K562 (cell line): ENCODE measurements around the gene DNAI1. TPM values are rescaled to one million over a fixed set of nuclear protein-coding genes. Genes with fewer than 3 reads are reported as not detected.
A peak's percentile ranks its signal among the peaks of the same experiment; 100 is the strongest.

Experiments used
- ATAC-seq: fragments of 200-7000 bp; cut with Tn5 transposase; 3 replicates; pipeline ENCODE4 v1.9.1; 2020; ENCODE audit warnings: moderate library complexity
- BruUV-seq: library from RNA; stranded (reverse); fragments of 400-500 nt; replicated peaks from 2 replicates; lab custom pipeline; 2021; lab: Mats Ljungman, UMichigan
- CTCF ChIA-PET: fragments of 300-600 bp; formaldehyde crosslinking; extraction: SDS; loops from one replicate; lab custom pipeline; 2021; ENCODE audit warnings: low intra/inter-chr PET ratio; lab: Yijun Ruan, JAX
- POLR2A ChIA-PET: fragments of 300-600, 350-650 bp; sonication (Branson Sonifier 250); formaldehyde crosslinking; extraction: SDS; loops from one replicate; lab custom pipeline; 2021; ENCODE audit warnings: antibody characterized with exemption, inconsistent platforms; lab: Yijun Ruan, JAX
- DNase-seq, 4 experiments: peaks; one replicate each; pipeline versions ENCODE4 v3.0.0 to v3.0.0-alpha.2; 2011 to 2018; ENCODE audit warnings: low spot score in 3 of 4, mixed read lengths in 3 of 4; ENCODE audit errors: extremely low read depth in 1 of 4
- FAIRE-seq: peaks from 2 replicates; lab custom pipeline; 2011; peaks lifted over from hg19 to GRCh38; lab: Jason Lieb, UNC
- H2AFZ ChIP-seq: 2 replicates; pipeline ENCODE4 v1.6.0; 2011; ENCODE audit warnings: low read depth, low read length, control low read depth, inconsistent platforms
- H3K27ac ChIP-seq: fragments of 200-600 bp; 3 replicates; pipeline ENCODE4 v1.8.0; 2011; ENCODE audit warnings: low read depth, mild to moderate bottlenecking, control low read depth, inconsistent platforms, low read length, moderate library complexity, mixed read lengths; ENCODE audit errors: extremely low read depth
- H3K27me3 ChIP-seq, 2 experiments: fragments of 300-600 bp in 1 of 2; 2 replicates in 1 of 2; 3 replicates in 1 of 2; pipeline versions ENCODE4 v1.6.0 to v1.8.0; 2011; ENCODE audit warnings: inconsistent platforms in 2 of 2, low read length in 2 of 2, mild to moderate bottlenecking in 1 of 2, mixed read lengths in 1 of 2, moderate library complexity in 1 of 2; ENCODE audit not compliant: control insufficient read depth in 2 of 2, insufficient read depth in 2 of 2
- H3K36me3 ChIP-seq: fragments of 300-600 bp; 3 replicates; pipeline ENCODE4 v1.8.0; 2011; ENCODE audit warnings: mild to moderate bottlenecking, low read length, inconsistent platforms; ENCODE audit not compliant: control insufficient read depth, insufficient read depth
- H3K4me1 ChIP-seq, 2 experiments: fragments of 200-600 bp in 1 of 2; replicated peaks in 1 of 2; 2 replicates in 1 of 2; 3 replicates in 1 of 2; pipeline versions ENCODE4 v1.5.1 to v1.8.0; 2011; ENCODE audit warnings: inconsistent platforms in 2 of 2, low read length in 2 of 2, mild to moderate bottlenecking in 1 of 2, mixed read lengths in 1 of 2, moderate library complexity in 1 of 2; ENCODE audit not compliant: control insufficient read depth in 2 of 2, insufficient read depth in 2 of 2
- H3K4me2 ChIP-seq: 2 replicates; pipeline ENCODE4 v1.6.1; 2011; ENCODE audit warnings: low read length, control low read depth, inconsistent platforms, mixed read lengths; ENCODE audit not compliant: insufficient read depth
- H3K4me3 ChIP-seq: fragments of 200-600 bp; sonication (generic), shearing (Covaris generic); 2 replicates; pipeline ENCODE4 v1.5.1; 2016; ENCODE audit warnings: control low read depth, inconsistent platforms
- H3K79me2 ChIP-seq: fragments of 200-600 bp; 3 replicates; pipeline ENCODE4 v1.8.0; 2011; ENCODE audit warnings: low read length, inconsistent platforms; ENCODE audit not compliant: control insufficient read depth, insufficient read depth
- H3K9ac ChIP-seq, 2 experiments: 2 replicates each; pipeline versions ENCODE4 v1.6.0 to v1.6.1; 2011; ENCODE audit warnings: low read depth in 2 of 2, low read length in 2 of 2, control low read depth in 1 of 2, inconsistent platforms in 1 of 2, mild to moderate bottlenecking in 1 of 2, mixed read lengths in 1 of 2; ENCODE audit not compliant: insufficient read depth in 1 of 2
- H3K9me1 ChIP-seq: one replicate; pipeline ENCODE4 v1.6.0; 2011; ENCODE audit warnings: inconsistent platforms, mild to moderate bottlenecking, low read length, moderate library complexity; ENCODE audit not compliant: control insufficient read depth, insufficient read depth
- H3K9me3 ChIP-seq: replicated peaks from 2 replicates; pipeline ENCODE4 v1.5.1; 2011; ENCODE audit warnings: low read depth, low read length, inconsistent platforms; ENCODE audit not compliant: control insufficient read depth, insufficient read depth
- H4K20me1 ChIP-seq: replicated peaks from 2 replicates; pipeline ENCODE4 v1.6.1; 2011; ENCODE audit warnings: low read length, inconsistent platforms, mixed read lengths; ENCODE audit not compliant: control insufficient read depth, insufficient read depth
- CTCF ChIP-seq, 3 experiments: IDR thresholded peaks in 2 of 3; conservative IDR thresholded peaks in 1 of 3; 2 replicates each; pipeline ENCODE4 v1.5.1; 2011 to 2012; ENCODE audit warnings: low read length in 3 of 3, mild to moderate bottlenecking in 3 of 3, control low read depth in 2 of 3, improper control_type of control experiment in 1 of 3, inconsistent platforms in 1 of 3, low read depth in 1 of 3, mixed read lengths in 1 of 3, moderate library complexity in 1 of 3; ENCODE audit not compliant: insufficient read depth in 2 of 3
- PKNOX1 ChIP-seq: fragments of 450-650 bp; IDR thresholded peaks from 2 replicates; pipeline ENCODE4 v1.6.1; 2016
- RAD21 ChIP-seq, 2 experiments: fragments of 250-450 bp in 1 of 2; fragments of 450-650 bp in 1 of 2; sonication (Bioruptor Pico) in 1 of 2; formaldehyde crosslinking in 1 of 2; IDR thresholded peaks in 1 of 2; conservative IDR thresholded peaks in 1 of 2; 2 replicates each; pipeline versions ENCODE4 v1.4.0 to v1.8.0; 2020 to 2022; ENCODE audit warnings: mild to moderate bottlenecking in 2 of 2, moderate library complexity in 1 of 2
- REST ChIP-seq, 2 experiments: fragments of 450-650 bp; formaldehyde crosslinking in 1 of 2; IDR thresholded peaks; 2 replicates each; pipeline versions ENCODE4 v1.4.0 to v1.6.1; 2014 to 2020; ENCODE audit warnings: mild to moderate bottlenecking in 2 of 2, borderline replicate concordance in 1 of 2, low read depth in 1 of 2
- USF2 ChIP-seq: sonication (generic); formaldehyde crosslinking; IDR thresholded peaks from 2 replicates; pipeline ENCODE4 v1.5.0; 2020; ENCODE audit warnings: missing genetic modification reagents
- WGBS: fragments of 100-300 bp; shearing (Covaris generic); methylation state at CpG from one replicate; pipeline ENCODE4 v1.1.6; 2016; ENCODE audit warnings: low coverage, mixed read lengths; ENCODE audit not compliant: insufficient coverage; ENCODE audit errors: missing lambda C conversion rate; 5-methylcytosine and 5-hydroxymethylcytosine counted together
- in situ Hi-C: fragments of 300-500 bp; cut with MboI; formaldehyde crosslinking; loops from 4 replicates; pipeline ENCODE4 v1.15.0; 2018; ENCODE audit warnings: inconsistent platforms, mixed read lengths
- intact Hi-C: fragments of 100-400 bp; cut with micrococcal nuclease; formaldehyde crosslinking; loops from 2 replicates; pipeline ENCODE4 v1.14.2; 2022
- polyA plus RNA-seq, 8 experiments: library from polyadenylated mRNA; depleted of rRNA in 4 of 8; stranded (reverse) in 5 of 8; unstranded in 3 of 8; fragments of >200 nt; fragmentation: Nextera tagmentation in 2 of 8; fragmentation: Illumina TruSeq in 1 of 8; extraction: Ambion mirVana in 2 of 8; extraction: Trizol in 1 of 8; gene quantifications; 2 replicates each; pipeline versions ENCODE4 v1.2.1 to v1.2.3, GENCODE V29; 2011 to 2014; ENCODE audit warnings: inconsistent platforms in 1 of 8, missing spikeins in 1 of 8
- total RNA-seq, 7 experiments: library from RNA; depleted of rRNA in 6 of 7; stranded (reverse); fragments of >200 nt in 6 of 7; fragmentation: Illumina TruSeq in 2 of 7; extraction: Trizol in 2 of 7; gene quantifications; 2 replicates each; pipeline versions ENCODE4 v1.2.1 to v1.2.3, GENCODE V29; 2011 to 2021; ENCODE audit warnings: low replicate concordance in 1 of 7

DNAI1 gene
- total and polyA plus RNA-seq, 9 of the 15 experiments (the other 6 are each of a cell fraction or from before 2014, with no cell fraction given), result 0.01 to 0.17 (median 0.04) TPM; not detected in 6

GRCh38 chr9:34546834-34547827 is 88.5 kb downstream of the DNAI1 start:
- H3K79me2 ChIP-seq, result no peaks in the 10 kb centered on the region
- in situ Hi-C loops, result no loop called here
- ATAC-seq (peak; percentile 93), FAIRE-seq (no peak), DNase-seq (peak; percentile 50 to 68 (median 57))
- ChIA-PET CTCF (interaction anchor here (0.7 to 2.3 kb wide), 4 partner anchors 44 to 142 kb away, joined by 3 to 11 read pairs (median 6); no protein-coding TSS in a partner anchor), POLR2A (interaction anchor here (0.6 kb wide), 1 partner anchor 27 kb away, joined by 3 read pairs; no protein-coding TSS in a partner anchor)
- H2AFZ ChIP-seq, result no peak overlapping the region
- BruUV-seq, result no TSS peak
- H3K9me3 ChIP-seq, result no peaks in the 10 kb centered on the region
- no peaks in the 10 kb centered on the region for H3K36me3 ChIP-seq
- H3K9me1 ChIP-seq, result no peaks in the 10 kb centered on the region
- intact Hi-C loops, result loop anchor here (1.0 kb wide), 1 partner anchor 110 kb away; no protein-coding TSS in a partner anchor
- H4K20me1 ChIP-seq, result peaks cover 9% of the 10 kb centered on the region; the same call in 1 of the 2 replicates
- WGBS, result 14% methylated on average over 13 of the region's 16 CpGs
- H3K4me3 ChIP-seq, result no peak overlapping the region
- peaks cover 0 to 12% of the 10 kb centered on the region in 2 experiments; a peak in 2 of 5 replicates for H3K27me3 ChIP-seq
- no peak overlapping the region for H3K4me2 ChIP-seq
- H3K27ac ChIP-seq, result no peak overlapping the region
- no peaks in the 10 kb centered on the region for H3K4me1 ChIP-seq
- H3K9ac ChIP-seq, result no peak overlapping the region
- TF ChIP-seq CTCF (IDR thresholded peaks at IDR 0.05 in 2 of 3, conservative IDR thresholded peaks at IDR 0.05 in 1 of 3; ENCODE audit: insufficient read depth in 2 of 3, low read depth in 1 of 3, low read length in 3 of 3), result peak; percentile 71 to 74 (median 74)
- TF ChIP-seq PKNOX1, result no peak
- TF ChIP-seq REST (IDR thresholded peaks at IDR 0.05; ENCODE audit: borderline replicate concordance), result peak; percentile 66; the same call in 1 of the 2 replicates
- no peak for TF ChIP-seq REST (CRISPR knock-in tag; IDR thresholded peaks at IDR 0.05; ENCODE audit: low read depth)
- peak; percentile 51 to 68 for TF ChIP-seq RAD21 (CRISPR knock-in tag; conservative IDR thresholded peaks at IDR 0.05 in 1 of 2, IDR thresholded peaks at IDR 0.05 in 1 of 2)
- TF ChIP-seq USF2 (CRISPR knock-in tag), result no peak
